ENCODE data around the gene LIPI.

DNA sequence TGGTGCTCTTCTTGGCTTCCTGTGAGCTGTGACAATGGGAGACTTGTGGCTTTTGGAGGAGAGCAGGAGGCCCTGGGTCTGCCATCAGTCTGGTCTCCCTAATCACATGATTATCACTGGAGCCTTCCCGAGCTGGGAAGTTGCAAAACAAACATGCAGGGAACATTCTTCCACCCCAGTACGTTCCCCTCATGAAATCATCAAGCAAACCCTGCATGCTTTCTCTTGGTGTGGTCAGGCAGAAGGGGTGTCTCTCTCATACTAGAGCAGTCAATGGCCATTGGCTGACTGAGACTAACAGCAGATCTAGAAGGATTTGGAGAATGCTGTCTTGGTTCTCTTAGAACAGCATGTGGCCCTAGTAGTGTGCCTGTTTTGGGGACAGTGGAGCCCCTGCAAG is 111.2 kb downstream of the LIPI start:
- TF ChIP-seq, protein P1, sequence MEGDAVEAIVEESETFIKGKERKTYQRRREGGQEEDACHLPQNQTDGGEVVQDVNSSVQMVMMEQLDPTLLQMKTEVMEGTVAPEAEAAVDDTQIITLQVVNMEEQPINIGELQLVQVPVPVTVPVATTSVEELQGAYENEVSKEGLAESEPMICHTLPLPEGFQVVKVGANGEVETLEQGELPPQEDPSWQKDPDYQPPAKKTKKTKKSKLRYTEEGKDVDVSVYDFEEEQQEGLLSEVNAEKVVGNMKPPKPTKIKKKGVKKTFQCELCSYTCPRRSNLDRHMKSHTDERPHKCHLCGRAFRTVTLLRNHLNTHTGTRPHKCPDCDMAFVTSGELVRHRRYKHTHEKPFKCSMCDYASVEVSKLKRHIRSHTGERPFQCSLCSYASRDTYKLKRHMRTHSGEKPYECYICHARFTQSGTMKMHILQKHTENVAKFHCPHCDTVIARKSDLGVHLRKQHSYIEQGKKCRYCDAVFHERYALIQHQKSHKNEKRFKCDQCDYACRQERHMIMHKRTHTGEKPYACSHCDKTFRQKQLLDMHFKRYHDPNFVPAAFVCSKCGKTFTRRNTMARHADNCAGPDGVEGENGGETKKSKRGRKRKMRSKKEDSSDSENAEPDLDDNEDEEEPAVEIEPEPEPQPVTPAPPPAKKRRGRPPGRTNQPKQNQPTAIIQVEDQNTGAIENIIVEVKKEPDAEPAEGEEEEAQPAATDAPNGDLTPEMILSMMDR (IDR thresholded peaks at IDR 0.05) = no peak
- no peak for TF ChIP-seq POLR2A (IDR thresholded peaks at IDR 0.05)
